Erythroblast (primary cell): ENCODE results near the gene SH3GL1.

ENCODE experiments used
- GATA1 ChIP-seq: IDR thresholded peaks from 2 replicates; pipeline ENCODE4 v1.6.1; 2011; ENCODE audit warnings: low read depth, mild to moderate bottlenecking, control low read depth, low read length, moderate library complexity
- POLR2A ChIP-seq: IDR thresholded peaks from 2 replicates; pipeline ENCODE4 v1.6.1; 2011; ENCODE audit warnings: mild to moderate bottlenecking, low read length

DNA sequence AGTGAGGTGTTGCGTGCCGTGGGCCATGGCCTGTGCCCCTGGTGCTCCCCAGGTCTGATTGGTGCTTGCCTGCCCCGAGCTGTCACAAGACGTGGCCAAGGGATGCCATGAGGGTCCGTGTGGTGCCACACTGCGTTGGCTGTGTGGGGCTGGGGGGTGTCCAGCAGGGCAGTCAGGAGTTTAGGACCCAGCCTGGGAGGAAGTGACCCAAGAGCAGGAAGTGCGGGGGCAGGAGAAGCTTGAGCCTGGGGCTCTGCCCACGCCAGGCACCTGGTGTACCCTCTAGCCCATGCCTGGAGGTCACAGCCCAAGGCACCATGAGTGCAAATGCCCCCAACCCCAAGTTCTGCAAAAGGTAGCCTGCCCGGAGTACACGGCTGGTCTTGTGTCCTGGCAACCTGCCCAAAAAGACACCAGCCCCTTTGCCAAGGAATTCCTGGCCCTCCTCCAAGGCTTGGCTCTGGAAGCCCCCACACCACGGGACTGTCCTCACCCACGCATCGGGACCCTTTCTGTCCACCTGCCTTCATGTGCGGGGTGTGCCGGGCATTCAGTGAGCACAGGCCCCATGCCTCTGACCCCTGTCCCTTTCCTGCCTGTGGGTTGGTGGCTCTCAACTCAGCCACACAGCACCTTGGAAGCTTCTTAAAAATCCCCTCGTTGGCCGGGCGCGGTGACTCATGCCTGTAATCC is 32.1 kb downstream of the SH3GL1 start:
- TF ChIP-seq POLR2A (no peak), GATA1 (no peak)
